WTC11 (cell line): ENCODE measurements around the gene PAM.

Experiments used
- ARID4B ChIP-seq: sonication (generic); formaldehyde crosslinking; IDR thresholded peaks from 2 replicates; pipeline ENCODE4 v1.8.0; 2023; ENCODE audit warnings: missing genetic modification reagents, mild to moderate bottlenecking, borderline replicate concordance
- CTCF ChIP-seq: fragments of 200-600 bp; IDR thresholded peaks from 2 replicates; pipeline ENCODE4 v1.8.0; 2022; ENCODE audit warnings: antibody characterized with exemption
- MAX ChIP-seq: sonication (generic); formaldehyde crosslinking; IDR thresholded peaks from 2 replicates; pipeline ENCODE4 v1.8.0; 2022; ENCODE audit warnings: mild to moderate bottlenecking, missing genetic modification reagents

GRCh38 chr5:102866237-102866600 is 111.1 kb downstream of the PAM start:
- no peak for TF ChIP-seq MAX (CRISPR knock-in tag)
- no peak for TF ChIP-seq ARID4B (CRISPR knock-in tag)
- TF ChIP-seq CTCF: no peak
